B cell (primary cell): Measurements from ENCODE around the gene SUSD4. TPM values are rescaled to one million over a fixed set of nuclear protein-coding genes. Genes with fewer than 3 reads are reported as not detected.
A peak's percentile ranks its signal among the peaks of the same experiment; 100 is the strongest.

ENCODE experiments used
- ATAC-seq: fragments of 200-7000 bp; cut with Tn5 transposase; one replicate; pipeline ENCODE4 v1.10.0; 2021; ENCODE audit warnings: low read depth, mild to moderate bottlenecking, moderate number of reproducible peaks, moderate library complexity
- CTCF ChIA-PET: fragments of 350-600 bp; sonication (Branson Sonifier 250); formaldehyde crosslinking; loops from one replicate; lab custom pipeline; 2021; ENCODE audit warnings: antibody characterized with exemption, inconsistent platforms; lab: Charles Lee
- POLR2A ChIA-PET: fragments of 350-600 bp; sonication (Branson Sonifier 250); formaldehyde crosslinking; loops from one replicate; lab custom pipeline; 2021; ENCODE audit warnings: antibody characterized with exemption; lab: Charles Lee
- DNase-seq: peaks from one replicate; pipeline ENCODE4 v3.0.0; 2013
- H2AFZ ChIP-seq: 2 replicates; pipeline ENCODE4 v1.6.1; 2012; ENCODE audit warnings: mild to moderate bottlenecking, low read depth, low read length; ENCODE audit not compliant: insufficient read depth, poor library complexity, severe bottlenecking
- H3K27ac ChIP-seq, 2 donors: 1 replicate in 1 of 2; 2 replicates in 1 of 2; pipeline ENCODE4 v1.5.1; 2012 to 2013; ENCODE audit warnings: low read length in 2 of 2, mild to moderate bottlenecking in 2 of 2, moderate library complexity in 1 of 2
- H3K27me3 ChIP-seq, 4 experiments: fragments of 200-600 bp in 1 of 4; sonication (generic) in 1 of 4; replicated peaks in 1 of 4; 1 replicate in 2 of 4; 2 replicates in 2 of 4; pipeline versions ENCODE4 v1.6.1 to v1.7.0; 2013 to 2016; ENCODE audit warnings: low read length in 3 of 4, mild to moderate bottlenecking in 2 of 4, mixed read lengths in 1 of 4, moderate library complexity in 1 of 4; ENCODE audit not compliant: insufficient read depth in 4 of 4, control insufficient read depth in 3 of 4; ENCODE audit errors: control extremely low read depth in 1 of 4
- H3K36me3 ChIP-seq, 2 experiments: replicated peaks in 1 of 2; 1 replicate in 1 of 2; 2 replicates in 1 of 2; pipeline versions ENCODE4 v1.6.1 to v1.7.1; 2013; ENCODE audit warnings: low read length in 1 of 2; ENCODE audit not compliant: insufficient read depth in 2 of 2, control insufficient read depth in 1 of 2; ENCODE audit errors: control extremely low read depth in 1 of 2, extremely low read depth in 1 of 2
- H3K4me1 ChIP-seq, 2 donors: fragments of 200-600 bp in 1 of 2; sonication (generic) in 1 of 2; 1 replicate in 1 of 2; 2 replicates in 1 of 2; pipeline versions ENCODE4 v1.5.1 to v1.6.1; 2013 to 2017; ENCODE audit warnings: low read length in 2 of 2; ENCODE audit not compliant: control insufficient read depth in 2 of 2, insufficient read depth in 2 of 2
- H3K4me2 ChIP-seq: replicated peaks from 2 replicates; pipeline ENCODE3; 2012; ENCODE audit warnings: mild to moderate bottlenecking, low read depth, low read length; ENCODE audit not compliant: poor library complexity, severe bottlenecking
- H3K4me3 ChIP-seq, 5 experiments: fragments of 200-600 bp in 1 of 5; sonication (generic) in 1 of 5; 1 replicate in 3 of 5; 2 replicates in 2 of 5; pipeline versions ENCODE4 v1.5.1 to v1.7.0; 2011 to 2016; ENCODE audit warnings: low read length in 4 of 5, mild to moderate bottlenecking in 4 of 5, low read depth in 2 of 5, control low read depth in 1 of 5, moderate library complexity in 1 of 5; ENCODE audit not compliant: insufficient read depth in 1 of 5; ENCODE audit errors: control extremely low read depth in 1 of 5, extremely low read depth in 1 of 5
- H3K79me2 ChIP-seq: fragments of 200-600 bp; sonication (generic); one replicate; pipeline ENCODE4 v1.6.0; 2016; ENCODE audit warnings: low read length; ENCODE audit not compliant: control insufficient read depth, insufficient read depth
- H3K9ac ChIP-seq: fragments of 200-600 bp; sonication (generic); 2 replicates; pipeline ENCODE4 v1.6.1; 2017; ENCODE audit warnings: mild to moderate bottlenecking, low read length, moderate library complexity
- H3K9me3 ChIP-seq, 3 donors: one replicate each; pipeline versions ENCODE4 v1.6.1 to v1.7.1; 2013; ENCODE audit warnings: low read length in 2 of 3; ENCODE audit not compliant: control insufficient read depth in 2 of 3, insufficient read depth in 1 of 3; ENCODE audit errors: control extremely low read depth in 1 of 3
- H4K20me1 ChIP-seq: 2 replicates; pipeline ENCODE4 v1.6.0; 2012; ENCODE audit warnings: mild to moderate bottlenecking, low read length; ENCODE audit not compliant: insufficient read depth, control insufficient read depth, poor library complexity, severe bottlenecking
- H3K27ac Mint-ChIP-seq: one replicate; pipeline ENCODE4 v1.8.0; 2021; ENCODE audit warnings: mixed read lengths
- H3K27me3 Mint-ChIP-seq: one replicate; pipeline ENCODE4 v1.8.0; 2021; ENCODE audit warnings: mixed read lengths
- H3K4me1 Mint-ChIP-seq: one replicate; pipeline ENCODE4 v1.8.0; 2021; ENCODE audit warnings: mixed read lengths
- H3K4me3 Mint-ChIP-seq: one replicate; pipeline ENCODE4 v1.8.0; 2021; ENCODE audit warnings: mixed read lengths
- H3K9me3 Mint-ChIP-seq: one replicate; pipeline ENCODE4 v1.8.0; 2022; ENCODE audit warnings: mixed read lengths; ENCODE audit not compliant: insufficient read depth
- EZH2 ChIP-seq: IDR thresholded peaks from 2 replicates; pipeline ENCODE4 v1.6.1; 2012; ENCODE audit warnings: borderline replicate concordance, low read depth, mild to moderate bottlenecking, moderate library complexity, low read length; ENCODE audit not compliant: insufficient read depth, poor library complexity, severe bottlenecking
- WGBS: methylation state at CpG from one replicate; pipeline ENCODE4 v1.1.5; 2013; ENCODE audit warnings: missing lambda C conversion rate; ENCODE audit not compliant: insufficient coverage; 5-methylcytosine and 5-hydroxymethylcytosine counted together
- intact Hi-C: fragments of 100-400 bp; cut with micrococcal nuclease; formaldehyde crosslinking; loops from one replicate; pipeline ENCODE4 v1.10.0; 2022
- polyA minus RNA-seq: library from RNA; depleted of rRNA, polyadenylated mRNA; stranded (reverse); fragments of >200 nt; gene quantifications from 2 replicates; pipeline ENCODE4 v1.2.3, GENCODE V29; 2012
- polyA plus RNA-seq: library from polyadenylated mRNA; depleted of rRNA; stranded (reverse); fragments of >200 nt; gene quantifications from 2 replicates; pipeline ENCODE4 v1.2.3, GENCODE V29; 2012
- total RNA-seq, 2 donors: library from RNA; stranded (reverse); fragments of 120-200 nt in 1 of 2; gene quantifications; 1 replicate in 1 of 2; 2 replicates in 1 of 2; pipeline versions ENCODE4 v1.2.3 to v1.2.4, GENCODE V29; 2013 to 2022
- TF ChIP-seq, protein P1 (sequence below): fragments of 200-600 bp; IDR thresholded peaks from one replicate; pipeline ENCODE4 v1.8.0; 2022; ENCODE audit warnings: antibody characterized with exemption, mild to moderate bottlenecking

Gene SUSD4
- total RNA-seq = not detected in 2 replicates
- total RNA-seq (2013) = 0.26 TPM
- 0.13 and 0.17 TPM in 2 replicates for polyA plus RNA-seq
- polyA minus RNA-seq = 2.6 TPM in 1 of 2 replicates, not detected in the other

DNA sequence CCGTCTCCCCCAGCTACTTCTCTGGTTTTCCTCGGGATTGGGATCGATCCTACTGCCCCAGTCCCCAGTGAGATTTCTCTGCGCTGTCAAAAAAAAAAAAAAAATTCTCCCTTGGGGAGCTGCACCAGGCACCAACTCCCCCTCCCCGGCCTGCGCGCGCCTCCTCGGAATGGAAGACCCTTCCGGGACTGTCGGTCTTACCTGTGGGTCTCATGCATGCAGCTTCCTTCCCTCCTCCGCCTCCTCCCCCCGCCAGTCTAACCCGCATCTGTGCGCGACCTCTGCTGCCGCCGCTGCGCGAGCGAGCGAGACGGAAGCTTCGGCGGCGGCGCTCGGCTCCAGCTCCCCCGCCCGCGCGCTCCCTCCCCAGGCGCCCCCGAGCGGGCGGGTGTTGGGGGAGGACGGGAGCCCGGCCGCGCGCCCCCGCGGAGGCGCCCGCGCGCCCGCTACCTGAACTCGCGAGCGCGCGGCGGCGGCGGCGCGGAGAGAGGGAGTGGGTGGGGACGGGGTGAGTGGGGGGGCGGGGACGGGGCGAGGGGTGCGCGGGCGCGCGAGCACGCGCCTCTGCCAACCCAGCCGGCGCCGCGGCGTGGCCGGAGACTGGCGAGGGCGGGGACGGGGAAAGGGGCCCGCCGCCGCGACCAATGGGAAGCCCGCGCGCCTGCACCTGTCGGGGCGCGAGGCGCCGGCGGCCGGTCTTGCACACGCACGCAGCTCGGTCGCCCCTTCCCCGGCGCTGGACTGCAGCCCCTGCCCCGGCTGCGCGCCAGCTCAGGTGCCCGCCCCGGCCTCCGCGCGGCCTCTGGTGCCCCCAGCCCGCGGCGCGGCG, at the start of gene SUSD4:
TSS of gene SUSD4 (minus strand) at position 321 of the 829 bp plus-strand sequence. CDS start 751 bp downstream, outside the sequence.
- Histone ChIP-seq H3K4me3 (peak within 1 kb of the TSS; percentile 8 to 51 (median 34)), H3K27me3 (peaks cover 0 to 42% (median 15%) of the 10 kb centered on the region in 4 experiments), H2AFZ (peak within 1 kb of the TSS; percentile 54), H3K4me1 (peaks cover 15 to 18% of the 10 kb centered on the region in 2 donors), H3K36me3 (no peaks in the 10 kb centered on the region), H3K79me2 (no peaks in the 10 kb centered on the region), H3K4me2 (peak within 1 kb of the TSS; percentile 77), H4K20me1 (no peaks in the 10 kb centered on the region), H3K27ac (no peak within 1 kb of the TSS), H3K9ac (peak within 1 kb of the TSS; percentile 45), H3K9me3 (peaks cover 0 to 10% (median 0%) of the 10 kb centered on the region in 3 donors)
- WGBS = 1% methylated on average over 74 of the region's 111 CpGs
- no peak within 1 kb of the TSS for H3K27ac Mint-ChIP-seq
- H3K4me3 Mint-ChIP-seq = peak within 1 kb of the TSS; percentile 80
- H3K27me3 Mint-ChIP-seq = peaks cover 56% of the 10 kb centered on the region
- ChIA-PET POLR2A (no interaction called here), CTCF (no interaction called here)
- peak; percentile 45 for DNase-seq
- no peak for TF ChIP-seq EZH2
- TF ChIP-seq, protein P1, sequence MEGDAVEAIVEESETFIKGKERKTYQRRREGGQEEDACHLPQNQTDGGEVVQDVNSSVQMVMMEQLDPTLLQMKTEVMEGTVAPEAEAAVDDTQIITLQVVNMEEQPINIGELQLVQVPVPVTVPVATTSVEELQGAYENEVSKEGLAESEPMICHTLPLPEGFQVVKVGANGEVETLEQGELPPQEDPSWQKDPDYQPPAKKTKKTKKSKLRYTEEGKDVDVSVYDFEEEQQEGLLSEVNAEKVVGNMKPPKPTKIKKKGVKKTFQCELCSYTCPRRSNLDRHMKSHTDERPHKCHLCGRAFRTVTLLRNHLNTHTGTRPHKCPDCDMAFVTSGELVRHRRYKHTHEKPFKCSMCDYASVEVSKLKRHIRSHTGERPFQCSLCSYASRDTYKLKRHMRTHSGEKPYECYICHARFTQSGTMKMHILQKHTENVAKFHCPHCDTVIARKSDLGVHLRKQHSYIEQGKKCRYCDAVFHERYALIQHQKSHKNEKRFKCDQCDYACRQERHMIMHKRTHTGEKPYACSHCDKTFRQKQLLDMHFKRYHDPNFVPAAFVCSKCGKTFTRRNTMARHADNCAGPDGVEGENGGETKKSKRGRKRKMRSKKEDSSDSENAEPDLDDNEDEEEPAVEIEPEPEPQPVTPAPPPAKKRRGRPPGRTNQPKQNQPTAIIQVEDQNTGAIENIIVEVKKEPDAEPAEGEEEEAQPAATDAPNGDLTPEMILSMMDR = no peak
- H3K9me3 Mint-ChIP-seq = no peaks in the 10 kb centered on the region
- intact Hi-C loops = no loop called here
- H3K4me1 Mint-ChIP-seq = peaks cover 15% of the 10 kb centered on the region
- peak; percentile 47 for ATAC-seq

DNA sequence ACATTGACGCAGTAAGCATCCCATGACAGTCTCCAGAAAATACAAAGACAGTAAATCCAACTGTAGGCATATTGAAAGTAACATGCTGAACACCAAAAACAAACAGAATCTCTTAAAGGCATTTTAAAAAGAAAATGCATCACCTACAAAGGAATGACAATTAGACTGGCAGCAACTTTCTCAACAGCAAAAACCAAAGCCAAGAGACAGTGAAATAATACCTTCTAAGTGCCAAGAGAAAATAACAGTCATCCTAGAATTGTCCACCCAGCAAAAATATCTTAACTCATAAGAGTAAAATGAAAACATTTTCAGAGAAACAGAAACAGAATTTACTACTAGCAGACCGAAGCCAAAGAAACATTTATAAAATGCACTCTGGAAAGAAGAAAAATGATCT, 49.2 kb upstream of the SUSD4 start:
- no peak for DNase-seq
- Mint-ChIP-seq H3K27me3 (peaks cover 8% of the 10 kb centered on the region), H3K4me3 (no peak overlapping the region), H3K27ac (no peak overlapping the region), H3K4me1 (no peaks in the 10 kb centered on the region), H3K9me3 (no peaks in the 10 kb centered on the region)
- Histone ChIP-seq H3K4me2 (no peak overlapping the region), H4K20me1 (no peaks in the 10 kb centered on the region), H3K9me3 (no peaks in the 10 kb centered on the region), H2AFZ (no peak overlapping the region), H3K4me1 (no peaks in the 10 kb centered on the region), H3K36me3 (no peaks in the 10 kb centered on the region), H3K27ac (no peak overlapping the region), H3K27me3 (peaks cover 0 to under 1% (median 0%) of the 10 kb centered on the region in 4 experiments), H3K4me3 (no peak overlapping the region), H3K79me2 (no peaks in the 10 kb centered on the region), H3K9ac (no peak overlapping the region)
- ChIA-PET POLR2A (no interaction called here), CTCF (no interaction called here)
- TF ChIP-seq, protein P1 = no peak
- TF ChIP-seq EZH2 = no peak
- no peak for ATAC-seq
- no CpG with 5 or more reads among the region's 2 CpGs for WGBS
- intact Hi-C loops = no loop called here
